Mammary microvascular endothelial cell (primary cell): ENCODE data around the gene AFF3. TPM values are rescaled to one million over a fixed set of nuclear protein-coding genes. Genes with fewer than 3 reads are reported as not detected.

ENCODE experiments used
- total RNA-seq: library from RNA; depleted of rRNA; stranded (reverse); fragments of >200 nt; gene quantifications from 2 replicates; pipeline ENCODE4 v1.2.3, GENCODE V29; 2015

AFF3 gene
- total RNA-seq: 0.49 and 0.80 TPM in 2 replicates

GRCh38 chr2:100142393-100142792, at the start of gene AFF3:
TSS of gene AFF3 (minus strand) at chr2:100142590. CDS start at chr2:100104454, 38,136 bp downstream.

Other genes with a start within 250 kb of the AFF3 start
- gene LONRF2, start 179.9 kb upstream of the AFF3 start, total RNA-seq: 0.30 TPM in 1 of 2 replicates, not detected in the other